Measurements from ENCODE around the gene CTXND1. TPM values are rescaled to one million over a fixed set of nuclear protein-coding genes. Genes with fewer than 3 reads are reported as not detected.
"Not testable (repeated sequence)": the region's sequence is repeated elsewhere in the genome, so short reads cannot be mapped to it uniquely, and the experiment has no call there.

The CTXND1 gene
- total and polyA plus RNA-seq, 2 of the 8 experiments (the other 6 are each of a cell fraction or from before 2014, with no cell fraction given), result 0.03 TPM; not detected in 1

DNA sequence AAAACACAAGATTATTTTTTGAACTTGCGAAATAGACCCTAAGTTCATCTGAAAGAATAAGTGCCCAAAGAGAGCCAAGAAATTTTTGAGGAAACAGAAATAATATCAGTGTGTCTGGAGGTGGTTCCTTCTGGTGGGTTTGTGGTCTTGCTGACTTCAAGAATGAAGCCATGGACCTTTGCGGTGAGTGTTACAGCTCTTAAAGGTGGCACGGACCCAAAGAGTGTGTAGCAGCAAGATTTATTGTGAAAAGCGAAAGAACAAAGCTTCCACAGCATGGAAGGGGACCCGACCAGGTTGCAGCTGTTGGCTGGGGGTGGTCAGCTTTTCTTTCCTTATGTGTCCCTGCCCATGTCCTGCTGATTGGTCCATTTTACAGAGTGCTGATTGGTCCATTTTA, 38.9 kb upstream of the CTXND1 start:
- FAIRE-seq; H4K20me1 ChIP-seq (replicated peaks in 1 of 2; ENCODE audit: control insufficient read depth in 1 of 2, insufficient read depth in 2 of 2, low read length in 2 of 2); H4K91ac ChIP-seq (replicated peaks; ENCODE audit: insufficient read length, low read length); H2BK12ac ChIP-seq (ENCODE audit: low read depth, low read length); H4K8ac ChIP-seq (ENCODE audit: extremely low read depth, insufficient read depth, low read length); H2BK15ac ChIP-seq (ENCODE audit: low read length); H3K27me3 ChIP-seq (replicated peaks in 1 of 4; ENCODE audit: control insufficient read depth in 3 of 4, extremely low read depth in 1 of 4, insufficient read depth in 3 of 4, low read length in 3 of 4); H2BK5ac ChIP-seq (ENCODE audit: low read depth, low read length); H2BK120ac ChIP-seq (replicated peaks; ENCODE audit: low read depth, low read length); H3K9me3 ChIP-seq (ENCODE audit: insufficient read depth in 2 of 2, low read depth in 1 of 2, low read length in 1 of 2); H2BK20ac ChIP-seq (ENCODE audit: low read length); H3K4me1 ChIP-seq (replicated peaks in 1 of 4; ENCODE audit: control insufficient read depth in 3 of 4, insufficient read depth in 4 of 4, low read length in 3 of 4); H2AFZ ChIP-seq (ENCODE audit: low read length); H2AK5ac ChIP-seq (ENCODE audit: low read depth, low read length); H4K5ac ChIP-seq (ENCODE audit: insufficient read length, low read depth, low read length); H3K23me2 ChIP-seq (ENCODE audit: low read depth, low read length); POLR2A ChIA-PET (ENCODE audit: partially characterized antibody); H3K4me2 ChIP-seq (ENCODE audit: insufficient read depth in 1 of 2, low read depth in 2 of 2, low read length in 2 of 2); H3K23ac ChIP-seq (ENCODE audit: insufficient read length); H3K79me2 ChIP-seq (ENCODE audit: control insufficient read depth in 1 of 2, insufficient read depth in 2 of 2, low read length in 2 of 2); H3K4me3 ChIP-seq (ENCODE audit: extremely low read depth in 1 of 4, insufficient read depth in 2 of 4, low read depth in 3 of 4, low read length in 4 of 4); H3K56ac ChIP-seq (replicated peaks; ENCODE audit: insufficient read length, low read depth, low read length); H3K27ac ChIP-seq (ENCODE audit: low read depth, low read length); H3K18ac ChIP-seq (ENCODE audit: extremely low read depth, low read length); H3K36me3 ChIP-seq (ENCODE audit: control insufficient read depth in 2 of 4, insufficient read depth in 4 of 4, low read length in 3 of 4); H3K9ac ChIP-seq (replicated peaks in 1 of 4; ENCODE audit: extremely low read depth in 1 of 4, low read depth in 3 of 4, low read length in 3 of 4); H3K4ac ChIP-seq (replicated peaks; ENCODE audit: insufficient read length, low read depth, low read length); DNase-seq (ENCODE audit: low read depth in 1 of 2, low spot score in 2 of 2); H3K79me1 ChIP-seq (ENCODE audit: low read depth, low read length); H3K14ac ChIP-seq (ENCODE audit: insufficient read length): not testable (repeated sequence)
- 95% methylated on average over 5 of the region's 5 CpGs; no CpG with 5 or more reads in 1 of the 2 experiments for WGBS, 2 experiments (ENCODE audit: extremely low coverage in 1 of 2, insufficient coverage in 1 of 2, insufficient read length in 1 of 2, insufficient replicate concordance in 2 of 2, low coverage in 1 of 2, low lambda C conversion rate in 2 of 2, missing lambda C conversion rate in 1 of 2)
- CTCF ChIA-PET (ENCODE audit: partially characterized antibody), result interaction anchor here (0.8 kb wide), 1 partner anchor 17 kb away, joined by 3 read pairs; no protein-coding TSS in a partner anchor

Data from H1 (cell line).